ENCODE data around the gene POLR1E.
"Not testable (repeated sequence)": the region's sequence is repeated elsewhere in the genome, so short reads cannot be mapped to it uniquely, and the experiment has no call there.

POLR1E gene

GRCh38 chr9:37465249-37466036, 20.3 kb upstream of the POLR1E start, which contains the start of gene ZBTB5:
TSS of gene ZBTB5 (minus strand) at chr9:37465450. CDS start at chr9:37442551, 22,899 bp downstream.
- peak; percentile 99 for DNase-seq

GRCh38 chr9:37466037-37466709, 19.6 kb upstream of the POLR1E start:
- DNase-seq: peak; percentile 78

DNA sequence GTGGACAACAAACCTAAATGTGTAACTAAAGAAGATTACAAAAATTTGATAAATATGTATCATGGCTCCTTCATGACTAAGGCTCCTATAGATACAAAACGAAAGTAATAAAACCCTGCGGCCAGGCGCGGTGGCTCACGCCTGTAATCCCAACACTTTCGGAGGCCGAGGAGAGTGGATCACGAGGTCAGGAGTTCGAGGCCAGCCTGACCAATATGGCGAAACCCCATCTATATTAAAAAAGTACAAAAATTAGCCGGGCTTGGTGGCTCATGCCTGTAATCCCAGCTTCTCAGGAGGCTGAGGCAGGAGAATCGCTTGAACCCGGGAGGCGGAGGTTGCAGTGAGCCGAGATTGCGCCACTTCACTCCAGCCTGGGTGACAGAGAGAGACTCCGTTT, 18.2 kb upstream of the POLR1E start:
- DNase-seq: peak; percentile 34

DNA sequence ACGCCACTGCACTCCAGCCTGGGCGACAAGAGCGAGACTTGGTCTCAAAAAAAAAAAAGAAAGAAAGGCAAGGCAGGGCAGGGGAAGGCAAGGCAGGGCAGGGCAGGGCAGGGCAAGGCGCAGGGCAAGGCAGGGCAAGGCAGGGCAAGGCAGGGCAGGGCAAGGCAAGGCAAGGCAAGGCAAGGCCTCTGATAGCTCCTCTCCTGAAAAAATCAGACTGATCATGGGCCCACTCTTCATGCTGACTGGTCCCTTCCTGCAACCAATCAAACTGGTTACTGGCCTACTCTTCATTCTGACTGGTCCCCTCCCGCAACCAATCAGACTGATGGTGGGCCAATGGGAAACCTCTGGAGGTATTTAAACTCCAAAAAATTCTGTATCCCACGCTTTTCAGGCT, 17.1 kb upstream of the POLR1E start:
- no peak for DNase-seq

- DNase-seq: peak; percentile 40
Observed at GRCh38 chr9:37471942-37472684, 13.6 kb upstream of the POLR1E start.

- not testable (repeated sequence) for DNase-seq
Observed at GRCh38 chr9:37473982-37474381, 11.8 kb upstream of the POLR1E start.

DNA sequence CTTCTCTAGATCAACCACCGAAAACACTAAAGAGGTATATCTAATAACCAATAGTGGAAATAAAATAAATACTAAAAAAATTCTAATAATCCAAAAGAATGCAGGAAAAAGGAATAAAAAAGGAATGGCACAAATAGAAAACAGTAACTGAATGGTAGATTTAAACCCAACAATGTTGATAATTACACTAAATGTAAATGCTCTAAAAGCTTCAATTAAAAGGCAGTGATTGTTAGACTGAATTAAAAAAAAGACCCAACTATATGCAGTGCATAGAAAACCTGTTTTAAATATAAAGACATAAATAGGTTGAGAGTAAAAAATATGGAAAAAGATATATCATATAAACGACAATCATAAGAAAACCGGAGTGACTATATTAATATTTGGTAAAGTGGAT, 11.3 kb upstream of the POLR1E start:
- DNase-seq: no peak

DNA sequence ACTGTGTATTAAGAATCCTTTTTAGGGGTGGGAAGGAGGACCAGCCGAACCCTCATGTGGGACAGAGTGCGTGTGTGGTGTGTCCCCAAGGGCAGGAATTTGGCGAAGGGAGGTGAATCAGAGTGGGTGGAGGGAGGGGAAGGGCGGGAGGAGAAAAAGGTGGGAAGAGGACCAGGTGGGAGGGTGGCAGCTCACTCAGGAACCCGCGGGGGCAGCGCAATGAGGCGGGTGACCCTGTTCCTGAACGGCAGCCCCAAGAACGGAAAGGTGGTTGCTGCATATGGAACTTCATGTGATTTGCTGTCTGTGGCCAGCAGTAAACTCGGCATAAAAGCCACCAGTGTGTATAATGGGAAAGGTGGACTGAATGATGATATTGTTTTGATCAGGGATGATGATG, 8.8 kb upstream of the POLR1E start:
- DNase-seq: no peak

GRCh38 chr9:37477443-37477842, 8.3 kb upstream of the POLR1E start:
- not testable (repeated sequence) for DNase-seq

DNA sequence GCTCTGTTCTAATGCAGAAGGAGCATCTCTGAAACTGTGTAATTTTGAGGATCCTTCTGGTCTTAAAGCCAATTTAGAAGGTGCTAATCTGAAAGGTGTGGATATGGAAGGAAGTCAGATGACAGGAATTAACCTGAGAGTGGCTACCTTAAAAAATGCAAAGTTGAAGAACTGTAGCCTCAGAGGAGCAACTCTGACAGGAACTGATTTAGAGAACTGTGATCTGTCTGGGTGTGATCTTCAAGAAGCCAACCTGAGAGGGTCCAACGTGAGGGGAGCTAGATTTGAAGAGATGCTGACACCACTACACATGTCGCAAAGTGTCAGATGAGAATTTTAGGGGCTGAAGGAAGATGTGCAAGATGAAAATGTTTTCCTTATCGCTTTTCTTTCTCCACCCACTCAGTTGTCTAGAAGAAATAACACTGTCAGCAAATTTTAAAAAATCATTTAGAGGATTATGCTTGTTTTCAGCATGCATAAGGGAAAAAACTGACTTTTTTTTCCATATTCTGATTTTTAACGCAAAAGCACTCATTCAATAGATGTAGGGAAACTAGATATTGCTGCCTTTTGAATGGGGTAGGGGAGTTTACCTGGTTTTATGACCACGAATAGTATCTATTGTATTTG, 7.6 kb upstream of the POLR1E start:
- not testable (repeated sequence) for DNase-seq

DNA sequence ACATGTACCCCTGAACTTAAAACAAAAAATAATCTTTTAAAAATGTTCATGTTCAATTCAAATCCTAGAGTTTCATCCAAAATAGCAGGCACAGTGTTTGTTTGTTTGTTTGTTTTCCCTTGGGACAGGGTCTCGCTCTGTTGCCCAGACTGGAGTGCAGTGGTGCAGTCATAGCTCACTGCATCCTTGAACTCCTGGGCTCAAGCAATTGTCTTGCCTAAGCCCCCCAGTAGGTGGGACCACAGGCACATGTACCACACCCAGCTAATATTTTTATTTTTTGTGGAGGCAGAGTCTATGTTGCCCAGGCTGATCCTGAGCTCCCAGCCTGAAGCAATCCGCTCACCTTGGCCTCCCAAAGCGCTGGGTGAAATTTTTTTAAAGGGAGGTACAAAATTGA, 5.0 kb upstream of the POLR1E start:
- DNase-seq: no peak

- DNase-seq: peak; percentile 33
Observed at GRCh38 chr9:37486256-37486615, 488 bp downstream of the POLR1E start.

GRCh38 chr9:37486616-37487548, 1.1 kb downstream of the POLR1E start:
- DNase-seq: peak; percentile 33

DNA sequence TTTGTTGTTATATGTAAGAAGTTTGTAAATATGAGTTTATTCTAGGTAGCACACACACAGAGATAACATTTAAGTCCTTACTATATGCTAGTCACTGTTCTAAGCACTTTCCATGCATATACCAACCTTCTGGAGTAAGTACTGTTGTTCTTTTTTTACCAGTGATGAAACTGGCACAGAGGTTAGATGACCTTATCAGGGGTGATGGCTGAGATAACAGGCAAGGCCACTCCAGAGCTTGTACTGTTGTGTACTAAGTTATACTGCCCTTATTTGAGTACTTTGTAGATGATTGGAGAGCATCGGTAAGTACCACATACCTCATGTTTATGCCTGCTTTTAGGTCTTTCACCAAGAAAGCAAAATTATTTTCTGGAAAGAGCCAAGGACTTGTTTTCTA, 6.2 kb downstream of the POLR1E start:
- DNase-seq: no peak

DNA sequence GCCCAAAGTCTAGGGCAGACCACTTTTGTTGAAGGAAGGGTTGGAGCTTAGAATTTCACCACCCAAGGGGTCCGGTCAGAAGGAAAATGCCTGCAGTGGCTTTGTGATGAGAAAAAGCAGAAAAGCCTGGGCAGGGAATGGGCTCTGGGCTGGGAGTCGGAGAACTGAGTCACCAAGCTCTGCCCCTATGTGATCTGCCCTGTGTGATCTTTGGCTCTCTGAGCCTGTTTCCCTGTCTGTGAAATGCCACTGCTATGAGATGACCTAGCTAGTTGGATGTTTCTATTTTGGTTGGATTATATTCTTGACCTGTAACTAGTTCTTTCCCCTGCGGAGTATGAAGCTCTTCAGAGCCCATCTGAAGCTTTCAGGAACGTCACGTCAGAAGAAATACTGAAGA, 9.8 kb downstream of the POLR1E start:
- DNase-seq: no peak

GRCh38 chr9:37496020-37496419, 10.3 kb downstream of the POLR1E start:
- no peak for DNase-seq

DNA sequence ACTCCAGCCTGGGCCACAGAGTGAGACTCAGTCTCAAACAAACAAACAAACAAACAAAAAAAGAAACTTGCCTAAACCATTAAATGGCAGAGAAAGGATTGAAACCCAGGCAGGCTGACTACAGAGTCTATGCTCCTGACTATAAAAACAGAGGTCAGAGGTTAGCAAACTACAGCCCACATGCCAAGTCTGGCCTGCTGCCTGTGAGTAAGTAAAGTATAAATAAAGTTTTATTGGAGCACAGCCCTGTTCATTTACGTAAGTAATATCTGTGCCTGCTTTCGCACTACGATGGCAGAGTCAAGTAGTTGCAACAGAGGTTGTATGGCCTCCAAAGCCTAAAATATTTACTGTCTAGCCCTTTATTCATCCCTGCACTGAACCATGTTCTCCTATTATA, 11.6 kb downstream of the POLR1E start:
- DNase-seq: no peak

DNA sequence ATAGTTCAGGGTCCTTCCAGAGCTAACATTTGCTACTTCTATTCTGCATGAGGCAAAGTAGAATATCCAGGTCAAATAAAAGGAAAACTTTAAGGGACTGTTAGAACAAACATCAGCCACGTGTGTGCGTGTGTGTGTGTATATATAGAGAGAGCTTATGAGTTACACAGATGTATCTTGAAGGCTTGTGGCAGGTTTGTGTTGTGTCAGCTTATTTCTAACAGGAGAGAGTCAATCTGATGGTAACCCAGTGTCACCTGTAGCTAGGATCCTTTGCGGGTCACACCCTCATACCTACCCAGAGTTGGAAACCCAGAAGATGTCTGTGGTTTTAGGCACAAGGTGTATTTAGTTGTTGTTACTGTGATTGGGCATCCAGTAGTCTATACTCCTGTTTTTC, 12.7 kb downstream of the POLR1E start:
- DNase-seq: no peak

GRCh38 chr9:37499297-37499696, 13.5 kb downstream of the POLR1E start:
- no peak for DNase-seq

GRCh38 chr9:37501957-37502596, 16.3 kb downstream of the POLR1E start:
- DNase-seq: no peak

DNA sequence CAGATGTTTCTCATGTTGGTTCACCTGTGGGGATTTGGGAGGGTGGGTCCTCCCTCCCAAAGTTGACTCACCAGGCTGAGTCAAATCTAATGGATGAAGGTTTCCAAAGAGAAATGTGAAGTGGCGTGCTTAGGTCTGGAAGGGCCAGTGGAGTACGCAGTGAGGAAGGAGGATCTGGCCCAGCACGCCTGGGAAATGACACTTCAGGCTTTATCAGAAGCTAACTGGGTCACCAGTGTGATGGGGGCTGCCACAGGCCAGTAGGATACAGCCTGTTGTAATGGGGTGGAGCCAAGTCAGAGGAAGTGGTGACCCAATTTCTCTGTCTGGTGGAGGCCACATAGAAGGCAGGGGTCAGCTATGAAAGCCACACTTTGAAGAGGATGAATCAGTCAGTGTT, 18.0 kb downstream of the POLR1E start:
- DNase-seq: no peak

- DNase-seq: no peak
Observed at GRCh38 chr9:37504605-37505004, 18.9 kb downstream of the POLR1E start.

Data from DMS53 (cell line).